ENCODE results near the gene CAV1.

The CAV1 gene

DNA sequence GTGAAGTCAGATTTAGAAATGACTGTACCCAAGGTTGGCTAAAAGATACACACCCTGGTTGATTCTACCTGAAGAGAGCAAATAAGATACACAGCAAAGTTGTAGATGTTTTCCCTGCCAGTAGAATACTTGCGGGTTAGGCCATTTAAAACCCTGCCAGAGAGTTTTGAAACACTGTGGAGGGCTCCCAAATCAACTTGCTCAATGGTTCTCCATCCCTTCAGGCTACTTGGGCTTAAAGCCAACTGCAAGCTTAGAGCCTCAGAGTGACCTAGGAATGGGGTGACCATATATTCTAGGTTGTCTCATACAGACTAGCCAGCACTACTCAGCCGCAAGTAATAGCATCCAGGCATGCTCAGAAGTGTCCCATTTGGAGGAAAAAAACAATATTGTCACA is 10.0 kb downstream of the CAV1 start:
- DNase-seq: no peak

DNA sequence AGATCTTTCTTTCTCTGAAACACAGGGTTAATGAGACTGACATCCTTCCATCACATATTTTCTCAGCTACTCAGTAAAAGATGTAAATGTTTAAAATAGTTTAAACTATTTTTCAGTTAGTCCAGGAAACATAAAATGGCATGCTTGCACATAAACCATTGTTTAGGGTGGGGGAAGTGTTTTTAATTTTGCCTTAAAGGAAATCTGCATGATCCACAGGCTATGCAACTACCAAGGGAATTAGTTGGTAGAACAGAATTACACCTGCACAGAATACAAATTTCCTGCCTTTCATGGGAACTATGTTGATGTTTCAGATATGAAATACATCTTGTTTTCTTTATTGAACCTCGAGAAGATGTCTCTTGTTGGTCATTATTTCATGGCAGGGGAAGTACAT is 10.6 kb downstream of the CAV1 start:
- DNase-seq: no peak

DNA sequence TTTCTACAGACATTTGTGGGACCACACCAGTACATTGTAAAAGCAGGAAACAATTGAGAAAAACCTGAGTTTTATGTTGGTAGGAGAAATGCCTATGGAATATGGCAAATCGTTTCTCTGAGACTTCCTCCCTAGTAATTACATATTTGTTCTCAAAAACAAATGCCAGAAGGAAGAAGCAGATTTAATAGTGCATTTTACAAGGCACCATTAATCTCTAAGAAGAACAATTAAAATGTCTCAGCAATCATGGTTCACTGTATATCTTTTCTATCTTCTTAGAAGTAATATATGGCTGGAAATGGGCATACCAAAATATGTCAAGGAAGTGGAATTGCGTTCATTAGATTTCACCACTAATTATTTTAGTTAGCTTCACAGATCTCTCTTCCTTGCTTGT is 13.3 kb downstream of the CAV1 start:
- no peak for DNase-seq

DNA sequence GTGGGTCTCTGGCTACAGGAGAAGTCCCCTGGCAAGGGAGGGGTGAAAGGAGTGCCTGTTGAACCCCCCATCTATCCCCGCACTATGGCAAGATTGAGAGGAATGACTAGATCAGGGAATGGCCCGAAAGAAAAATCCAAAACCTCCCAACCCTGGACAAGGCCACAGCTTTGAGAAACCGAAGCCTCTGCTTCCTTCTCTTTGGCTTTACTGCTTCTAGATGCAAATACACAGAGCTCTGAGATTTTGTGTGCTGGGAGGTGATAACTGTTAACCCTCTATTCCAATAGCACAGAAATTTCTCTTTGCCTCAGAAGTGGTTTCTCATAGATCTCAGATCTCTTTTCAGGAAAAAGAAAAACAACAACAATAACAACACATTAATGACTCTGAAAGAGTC is 15.0 kb downstream of the CAV1 start:
- DNase-seq: no peak

DNA sequence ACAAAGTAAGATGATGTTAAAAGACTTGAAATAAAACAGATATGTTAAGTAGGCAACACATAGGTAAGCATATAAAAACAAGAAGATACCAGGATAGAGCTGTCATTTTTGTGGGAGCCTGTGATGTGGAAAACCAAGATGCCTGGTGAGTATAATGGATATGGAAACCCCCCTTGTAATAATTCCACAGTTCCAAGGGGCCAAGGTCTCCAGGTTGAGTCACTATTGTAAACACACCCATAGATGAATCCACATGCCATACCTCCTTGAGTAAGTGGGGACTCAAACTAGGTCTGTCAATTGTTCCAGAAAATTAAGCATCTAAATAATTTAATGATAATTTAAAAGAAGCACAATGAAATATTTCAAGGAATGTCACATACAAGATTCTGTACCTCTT is 15.9 kb downstream of the CAV1 start:
- no peak for DNase-seq

DNA sequence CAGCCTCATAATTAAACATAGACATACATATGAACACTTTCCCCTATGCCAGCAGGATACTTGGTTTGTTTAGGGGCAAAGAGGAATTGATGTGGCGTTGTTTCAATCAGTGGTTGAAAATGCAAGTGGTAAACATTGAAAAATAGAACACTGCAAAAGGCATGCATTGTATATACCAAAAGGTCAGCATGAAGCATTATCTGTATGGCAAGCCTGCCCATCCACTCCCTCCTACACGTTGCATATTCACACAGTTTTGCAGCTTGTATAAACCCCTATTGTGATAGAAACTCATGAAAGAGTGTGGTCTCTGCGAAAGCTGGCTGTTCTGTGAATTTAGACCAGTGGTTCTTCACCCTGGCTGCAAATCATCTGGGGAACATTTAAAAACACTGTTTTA is 17.1 kb downstream of the CAV1 start:
- DNase-seq: no peak

DNA sequence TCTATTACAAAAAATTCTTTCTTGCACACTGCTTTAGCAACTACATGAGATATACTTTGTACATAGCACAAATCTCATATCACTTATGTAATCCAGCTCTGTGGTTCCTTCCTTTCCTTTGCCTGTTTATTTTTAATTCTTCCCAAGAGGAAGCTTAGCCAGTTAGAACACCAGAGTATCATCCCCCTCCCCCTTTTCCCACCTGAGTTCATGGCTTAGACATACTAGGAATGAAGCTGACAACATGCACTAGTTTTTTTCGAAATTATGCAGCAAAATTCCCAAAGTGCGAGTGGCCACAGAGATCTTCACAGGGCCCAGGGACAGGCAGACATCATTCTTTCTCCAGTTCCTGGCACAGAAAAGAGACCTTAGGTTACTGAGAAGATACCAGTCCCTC is 17.8 kb downstream of the CAV1 start:
- no peak for DNase-seq

DNA sequence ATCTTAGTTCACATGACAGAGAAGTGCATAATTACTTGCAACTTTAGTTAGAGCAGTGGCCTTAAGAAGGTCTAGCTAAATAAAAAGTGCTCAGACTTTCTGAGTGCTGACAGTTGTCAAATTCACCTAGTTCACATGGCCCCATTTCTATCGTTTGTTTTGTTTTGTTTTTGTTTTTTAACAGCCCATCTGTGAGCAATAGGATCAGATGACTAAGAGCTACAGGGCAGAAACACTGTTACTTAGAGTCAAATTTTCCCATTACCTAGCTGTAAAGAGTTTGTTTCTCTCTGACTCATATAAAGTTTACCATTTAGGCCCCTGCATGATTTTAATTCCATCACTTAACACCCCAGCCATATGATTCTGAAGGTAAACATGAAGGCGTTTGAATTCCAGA is 18.8 kb downstream of the CAV1 start:
- no peak for DNase-seq

DNA sequence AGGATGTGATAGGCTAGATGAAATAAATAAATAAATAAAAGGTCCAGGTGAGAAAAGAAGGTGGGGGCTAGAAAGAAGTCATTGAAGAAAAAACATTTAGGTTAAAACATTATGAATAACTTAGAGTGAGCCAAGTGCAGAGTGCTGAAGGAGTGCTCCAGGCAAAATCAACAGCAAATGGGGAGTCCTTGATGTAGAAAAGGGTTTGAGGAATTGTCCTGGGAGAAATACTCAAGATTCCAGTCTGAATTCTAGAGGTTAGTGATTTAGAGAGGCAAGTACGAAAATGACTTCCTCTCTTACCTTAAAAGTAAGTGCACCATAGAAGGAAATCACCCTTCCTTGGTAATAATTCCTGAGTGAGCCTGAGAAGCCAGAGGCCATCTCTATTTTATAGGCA is 19.7 kb downstream of the CAV1 start:
- no peak for DNase-seq

DNA sequence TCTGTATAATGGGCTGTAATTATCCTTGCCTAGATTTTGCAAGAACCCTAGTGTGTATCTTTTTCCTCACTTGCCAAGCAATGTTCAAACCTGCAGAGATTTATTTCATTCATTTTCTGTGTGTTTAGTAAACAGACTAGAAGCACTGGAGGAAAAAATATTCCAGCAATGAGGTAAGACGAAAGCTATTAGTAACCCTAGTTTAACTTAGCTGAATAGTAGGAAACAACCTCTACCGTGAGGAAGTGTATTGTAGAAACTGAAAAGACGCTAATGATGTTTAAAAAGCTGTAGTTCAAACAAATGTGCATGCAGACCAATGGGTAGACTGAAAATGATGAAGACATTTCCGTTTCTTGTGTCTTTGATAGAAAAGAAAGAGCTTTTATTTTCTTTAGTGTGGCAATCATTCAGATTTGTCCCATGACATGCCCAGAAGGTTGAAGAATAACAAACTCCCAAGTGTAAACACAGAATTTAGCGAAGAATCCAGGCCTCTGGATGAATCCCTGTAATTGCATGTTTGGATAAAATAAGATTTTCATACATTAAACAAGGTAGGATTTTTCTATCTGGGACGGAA is 20.7 kb downstream of the CAV1 start:
- no peak for DNase-seq

DNA sequence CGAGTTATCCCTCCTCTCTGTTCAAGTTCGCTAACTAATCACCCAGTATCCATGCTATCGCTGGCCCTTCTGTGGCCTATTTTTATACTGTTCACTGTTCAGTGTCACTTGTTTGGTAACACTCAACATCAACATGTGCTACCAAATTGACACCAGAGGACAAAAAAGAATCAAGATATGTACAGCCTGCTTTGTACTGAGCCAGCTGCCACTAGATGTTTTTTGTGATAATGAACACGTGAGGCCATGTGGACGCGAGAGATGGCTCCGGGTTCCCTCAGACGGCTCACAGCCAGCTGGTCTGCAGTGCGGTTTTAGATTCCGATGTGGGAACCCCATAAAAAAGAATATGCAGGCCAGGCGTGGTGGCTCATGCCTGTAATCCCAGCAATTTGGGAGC is 21.2 kb downstream of the CAV1 start:
- no peak for DNase-seq

DNA sequence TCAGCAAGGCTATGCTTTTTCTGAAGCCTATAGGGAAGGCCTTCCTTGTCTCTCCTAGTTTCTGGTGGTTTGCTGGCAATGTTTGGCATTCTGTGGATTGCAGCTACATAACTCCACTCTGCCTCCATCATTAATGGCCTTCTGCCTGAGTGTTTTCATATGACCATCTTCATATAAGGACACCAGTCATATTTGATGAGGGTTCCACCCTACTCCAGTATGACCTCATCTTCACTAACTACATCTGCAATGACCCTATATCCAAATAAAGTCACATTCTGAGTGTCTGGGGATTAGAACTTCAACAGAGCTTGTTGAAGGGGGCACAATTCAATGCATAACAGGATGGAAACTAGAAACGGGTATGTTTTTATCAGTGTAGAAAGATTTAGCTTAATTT is 22.1 kb downstream of the CAV1 start:
- DNase-seq: no peak

DNA sequence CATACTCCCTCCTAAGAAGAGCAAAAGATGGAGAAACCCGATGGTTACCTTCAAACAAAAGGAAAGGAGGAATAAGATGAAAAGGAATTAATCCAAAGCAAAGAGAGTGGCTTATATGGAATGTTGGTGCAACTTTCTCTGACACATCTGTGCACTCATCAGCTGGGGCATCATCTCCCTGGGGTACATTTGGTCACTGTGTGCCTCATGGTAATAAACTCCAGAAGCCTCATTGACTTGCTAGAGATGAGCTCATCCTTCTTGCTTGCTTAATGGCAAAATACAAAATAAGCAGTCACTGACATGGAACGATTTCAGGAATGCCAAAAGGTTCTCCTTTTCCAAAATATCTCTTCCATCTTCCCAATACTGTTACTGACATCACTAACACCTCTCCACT is 22.5 kb downstream of the CAV1 start:
- DNase-seq: no peak

DNA sequence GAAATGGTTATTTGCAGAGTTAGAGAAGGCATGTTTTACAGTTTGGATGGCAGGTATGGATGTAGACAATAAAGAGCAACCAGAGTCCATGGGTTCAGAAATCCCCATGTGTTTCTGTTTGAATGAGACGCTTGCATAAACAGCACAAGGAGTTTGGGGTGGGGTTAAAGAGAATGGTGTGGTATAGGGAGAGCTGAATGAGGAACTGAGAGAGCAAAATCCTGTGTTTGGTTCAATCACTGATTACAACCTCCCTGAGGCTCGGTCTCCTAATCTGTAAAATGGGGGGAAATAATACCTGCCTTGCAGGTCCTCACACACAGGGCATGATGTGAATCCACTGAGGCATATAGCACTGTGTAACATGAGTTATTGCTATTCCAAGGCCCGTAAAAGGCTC is 23.7 kb downstream of the CAV1 start:
- no peak for DNase-seq

DNA sequence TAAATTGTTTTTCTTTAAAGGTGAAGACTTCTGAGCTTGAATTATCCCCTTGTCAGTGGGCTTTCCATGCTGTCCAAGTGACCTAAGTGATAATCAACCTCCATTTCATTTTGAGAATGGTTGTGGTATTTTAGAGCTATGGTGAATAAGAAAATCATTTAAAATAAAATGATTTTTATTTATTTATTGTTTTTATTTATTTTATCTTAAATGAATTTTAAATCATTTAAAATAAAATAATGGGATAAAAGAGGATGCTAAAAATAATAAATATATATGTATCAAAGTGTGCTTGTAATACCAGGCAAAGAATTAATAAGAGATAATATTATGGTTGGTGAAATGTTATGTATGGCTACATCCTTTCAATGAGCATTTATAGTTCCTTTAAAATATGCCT is 24.5 kb downstream of the CAV1 start:
- DNase-seq: no peak

DNA sequence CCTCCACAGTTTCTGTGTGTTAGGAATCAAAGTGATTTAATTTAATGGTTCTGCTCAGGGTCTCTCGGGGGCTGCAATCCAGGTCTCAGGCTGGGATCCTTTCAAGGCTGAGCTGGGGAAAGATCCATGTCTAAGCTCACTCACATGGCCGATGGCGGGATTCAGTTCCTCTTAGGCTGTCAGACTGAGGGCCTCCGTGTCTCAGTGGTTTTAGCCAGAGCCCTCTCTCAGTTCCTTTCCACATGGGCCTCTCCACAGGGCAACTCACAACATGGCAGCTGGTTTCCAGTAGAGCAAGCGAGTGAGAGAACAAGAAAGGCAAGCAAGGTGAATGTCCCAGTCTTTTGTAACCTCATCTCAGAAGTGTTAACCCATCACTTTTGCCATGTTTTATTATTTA is 26.9 kb downstream of the CAV1 start:
- no peak for DNase-seq

DNA sequence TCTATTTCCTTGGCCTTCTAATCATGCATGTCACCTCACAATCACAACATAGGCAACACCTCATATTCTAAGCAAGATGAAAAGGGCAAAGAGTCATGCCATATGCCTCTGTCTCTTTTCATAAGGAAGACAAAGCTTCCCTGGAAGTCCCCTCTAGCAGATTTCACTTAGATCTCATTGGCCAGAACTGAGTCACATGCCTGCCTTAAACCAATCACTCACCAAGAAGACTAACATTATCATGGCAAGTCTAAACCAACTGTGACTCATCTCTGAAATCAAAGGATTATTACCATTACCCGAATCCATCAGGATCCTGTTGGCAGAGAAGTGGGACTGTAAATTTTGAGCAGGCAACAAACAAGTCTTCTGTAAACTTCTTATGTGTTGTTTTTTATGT is 27.8 kb downstream of the CAV1 start:
- no peak for DNase-seq

DNA sequence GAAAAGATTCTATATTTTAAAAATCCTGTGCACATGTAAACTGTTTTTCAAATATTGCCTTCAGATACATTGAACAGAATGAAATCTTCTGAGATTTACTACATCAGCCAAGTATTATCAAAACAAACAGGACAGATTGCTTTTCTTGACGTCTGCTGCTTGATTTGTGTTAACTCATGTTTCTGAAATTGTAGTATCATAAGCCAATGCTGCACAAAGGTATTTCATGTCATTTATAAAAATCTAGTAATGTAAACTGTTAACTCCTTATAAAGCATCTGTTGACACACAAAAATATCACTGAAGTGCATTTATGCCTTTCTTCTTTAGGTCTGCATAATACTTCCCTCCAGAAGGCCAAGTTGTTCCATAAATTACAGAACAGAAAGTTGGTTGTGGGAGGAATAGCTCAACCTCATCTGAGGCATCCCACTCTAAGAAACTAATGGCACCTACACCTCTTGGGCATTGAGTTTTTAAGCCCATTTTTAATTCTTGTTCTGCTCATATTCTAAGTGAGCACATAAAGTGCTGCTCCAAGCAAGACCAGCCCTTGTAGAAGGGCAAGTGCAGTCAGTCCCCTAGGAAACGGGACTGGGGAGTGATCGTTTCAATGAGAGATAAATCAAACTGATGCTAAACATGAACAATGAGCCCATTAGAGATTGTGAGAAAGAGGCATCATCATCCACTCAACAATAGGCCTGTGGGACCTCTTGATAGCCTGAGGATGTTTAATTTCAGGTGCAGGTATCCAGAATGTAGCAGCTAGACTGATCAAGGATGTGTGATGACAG is 28.5 kb downstream of the CAV1 start:
- DNase-seq: no peak

DNA sequence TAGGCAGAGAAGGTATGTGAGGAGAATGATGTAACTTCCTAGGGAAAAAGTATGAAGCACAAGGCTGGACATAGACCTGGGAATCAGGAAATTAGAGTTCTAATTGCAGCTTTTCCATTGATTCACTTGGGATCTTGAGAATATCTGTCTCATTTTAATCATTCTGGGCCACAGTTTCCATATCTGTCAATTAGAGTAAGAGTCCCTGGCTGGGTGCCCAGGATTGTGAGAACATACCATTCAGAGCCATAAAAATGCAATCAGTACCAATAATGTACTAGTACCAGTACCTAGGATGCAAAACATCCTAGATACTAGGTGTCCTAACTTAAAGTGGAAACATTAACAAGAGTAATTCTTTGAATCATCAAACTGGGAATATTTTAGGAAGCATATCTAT is 29.6 kb downstream of the CAV1 start:
- no peak for DNase-seq

DNA sequence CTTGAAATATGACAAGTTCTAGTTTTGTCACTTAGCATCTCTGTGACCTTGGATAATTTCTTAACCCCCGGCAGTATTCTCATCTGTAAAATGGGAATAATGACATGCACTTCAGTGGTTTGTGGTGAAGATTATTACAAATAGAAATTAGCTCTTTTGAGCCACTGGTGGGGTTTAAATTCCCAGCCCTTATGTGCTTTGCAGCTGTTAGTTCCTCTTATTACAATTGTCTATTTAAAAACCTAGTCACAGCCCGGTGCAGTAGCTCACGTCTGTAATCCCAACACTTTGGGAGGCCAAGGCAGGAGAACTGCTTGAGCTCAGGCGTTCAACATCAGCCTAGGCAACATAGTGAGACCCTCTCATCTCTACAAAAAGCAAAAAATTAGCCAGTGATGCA is 30.1 kb downstream of the CAV1 start:
- DNase-seq: no peak

DNA sequence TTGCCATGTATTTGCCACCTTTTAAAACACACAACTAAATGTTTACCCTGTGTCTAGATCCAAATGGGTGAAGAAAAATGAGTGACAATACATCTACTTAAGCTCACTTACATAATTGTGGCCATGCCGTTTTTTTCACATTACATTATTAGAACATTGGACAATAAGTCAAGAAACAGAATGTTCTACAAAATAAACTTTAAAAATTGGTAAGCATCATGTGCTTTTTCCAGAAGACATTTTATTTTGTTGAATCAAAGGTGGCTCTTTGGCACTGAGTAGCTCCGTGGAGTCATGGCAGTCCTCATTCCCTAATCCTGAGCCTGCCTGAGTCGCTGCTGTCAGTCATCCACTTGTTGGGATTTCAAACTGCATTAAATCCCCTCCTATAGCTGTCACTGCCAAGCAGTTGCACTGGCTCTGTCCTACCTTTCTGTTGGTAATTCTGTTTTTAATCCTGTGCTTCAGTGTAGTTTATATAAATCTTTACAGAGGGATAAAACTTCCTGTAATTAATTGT is 32.3 kb downstream of the CAV1 start:
- DNase-seq: no peak

DNA sequence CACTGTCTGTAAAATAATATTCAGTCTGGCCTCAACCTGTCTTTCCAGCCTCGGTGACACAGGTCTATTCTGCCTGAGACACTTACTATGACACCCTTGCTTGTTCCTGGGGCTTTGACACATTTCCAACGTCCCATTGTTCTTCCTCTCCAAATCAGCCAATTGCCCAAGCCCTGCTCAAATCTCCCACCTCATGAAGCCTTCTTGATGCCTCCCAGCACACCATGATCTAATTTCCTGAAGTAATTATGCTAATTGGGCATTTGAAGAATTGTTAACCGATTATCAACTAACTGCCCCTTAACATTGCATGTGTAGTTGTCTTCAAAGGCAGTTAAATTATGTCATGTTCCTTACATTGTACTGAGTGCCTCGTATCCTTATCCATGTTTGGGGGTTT is 33.1 kb downstream of the CAV1 start:
- no peak for DNase-seq

DNA sequence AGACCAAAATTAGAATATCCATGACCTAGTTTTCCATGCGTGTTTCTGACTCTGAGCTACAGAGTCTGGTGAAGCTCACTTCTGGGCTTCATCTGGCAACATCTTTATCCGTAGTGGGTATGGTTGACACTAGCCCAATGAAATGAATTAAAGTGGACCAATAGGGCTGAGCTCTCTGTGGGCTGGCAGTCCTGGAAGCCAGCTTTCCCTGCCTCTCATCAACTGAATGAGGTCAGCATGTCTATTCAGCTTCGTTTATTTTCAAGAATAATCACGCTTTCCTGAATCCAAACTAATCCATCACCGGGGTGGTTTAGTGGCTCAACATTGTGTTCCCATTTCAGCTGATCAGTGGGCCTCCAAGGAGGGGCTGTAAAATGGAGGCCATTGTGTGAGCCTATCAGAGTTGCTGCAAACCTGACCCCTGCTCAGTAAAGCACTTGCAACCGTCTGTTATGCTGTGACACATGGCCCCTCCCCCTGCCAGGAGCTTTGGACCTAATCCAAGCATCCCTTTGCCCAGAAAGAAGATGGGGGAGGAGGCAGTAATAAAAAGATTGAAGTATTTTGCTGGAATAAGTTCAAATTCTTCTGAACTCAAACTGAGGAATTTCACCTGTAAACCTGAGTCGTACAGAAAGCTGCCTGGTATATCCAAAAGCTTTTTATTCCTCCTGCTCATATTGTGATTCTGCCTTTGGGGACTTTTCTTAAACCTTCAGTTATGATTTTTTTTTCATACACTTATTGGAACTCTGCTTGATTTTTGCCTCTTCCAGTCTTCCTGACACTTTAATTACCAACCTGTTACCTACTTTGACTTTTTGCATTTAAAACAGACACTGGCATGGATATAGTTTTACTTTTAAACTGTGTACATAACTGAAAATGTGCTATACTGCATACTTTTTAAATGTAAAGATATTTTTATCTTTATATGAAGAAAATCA is 35.5 kb downstream of the CAV1 start:
- peak; percentile 58 for DNase-seq
